T-cell (primary cell): ENCODE measurements around the gene EIF4E3. TPM values are rescaled to one million over a fixed set of nuclear protein-coding genes. Genes with fewer than 3 reads are reported as not detected.

Experiments used
- ATAC-seq, 4 experiments: fragments of 200-7000 bp in 3 of 4; fragments of 150-1000 bp in 1 of 4; cut with Tn5 transposase; replicated peaks in 1 of 4; 1 replicate in 3 of 4; 2 replicates in 1 of 4; pipeline ENCODE4 v1.10.0; 2021; ENCODE audit warnings: moderate library complexity in 3 of 4, mild to moderate bottlenecking in 2 of 4, moderate number of reproducible peaks in 1 of 4
- CTCF ChIA-PET, 2 donors: fragments of 300-600 bp; sonication (Branson Sonifier 250); formaldehyde crosslinking; loops; one replicate each; lab custom pipeline; 2022; ENCODE audit warnings: antibody characterized with exemption in 2 of 2; lab: Charles Lee
- POLR2A ChIA-PET, 2 donors: fragments of 300-600 bp; sonication (Branson Sonifier 250); formaldehyde crosslinking; loops; one replicate each; lab custom pipeline; 2022; ENCODE audit warnings: antibody characterized with exemption in 2 of 2; lab: Charles Lee
- DNase-seq, 35 experiments: peaks; one replicate each; pipeline versions ENCODE4 v3.0.0 to v3.0.0-alpha.2; 2013 to 2023
- H3K27ac ChIP-seq: one replicate; pipeline ENCODE4 v1.5.1; 2013; ENCODE audit warnings: low read length
- H3K27me3 ChIP-seq, 2 experiments: replicated peaks in 1 of 2; 1 replicate in 1 of 2; 2 replicates in 1 of 2; pipeline versions ENCODE4 v1.6.1 to v1.7.0; 2013; ENCODE audit warnings: low read length in 1 of 2, mixed read lengths in 1 of 2; ENCODE audit not compliant: control insufficient read depth in 2 of 2, insufficient read depth in 2 of 2; ENCODE audit errors: extremely low read depth in 1 of 2
- H3K36me3 ChIP-seq, 2 donors: 1 replicate in 1 of 2; 2 replicates in 1 of 2; pipeline versions ENCODE4 v1.6.1 to v1.7.0; 2013; ENCODE audit warnings: low read length in 1 of 2; ENCODE audit not compliant: control insufficient read depth in 2 of 2, insufficient read depth in 1 of 2; ENCODE audit errors: extremely low read depth in 1 of 2
- H3K4me1 ChIP-seq, 2 experiments: 1 replicate in 1 of 2; 2 replicates in 1 of 2; pipeline versions ENCODE4 v1.6.1 to v1.7.0; 2013; ENCODE audit warnings: low read length in 2 of 2, mixed read lengths in 1 of 2; ENCODE audit not compliant: insufficient read depth in 2 of 2, control insufficient read depth in 1 of 2; ENCODE audit errors: extremely low read depth in 1 of 2
- H3K4me3 ChIP-seq, 2 donors: 1 replicate in 1 of 2; 2 replicates in 1 of 2; pipeline versions ENCODE4 v1.5.1 to v1.7.0; 2013; ENCODE audit warnings: mild to moderate bottlenecking in 2 of 2, low read length in 1 of 2, moderate library complexity in 1 of 2; ENCODE audit not compliant: control insufficient read depth in 1 of 2; ENCODE audit errors: extremely low read depth in 1 of 2
- H3K9me3 ChIP-seq: 2 replicates; pipeline ENCODE4 v1.7.0; 2013
- H3K27ac Mint-ChIP-seq, 2 donors: one replicate each; pipeline ENCODE4 v1.8.0; 2020 to 2021; ENCODE audit warnings: mild to moderate bottlenecking in 2 of 2, mixed read lengths in 2 of 2
- H3K27me3 Mint-ChIP-seq, 2 donors: one replicate each; pipeline ENCODE4 v1.8.0; 2021 to 2022; ENCODE audit warnings: mixed read lengths in 2 of 2
- H3K36me3 Mint-ChIP-seq: one replicate; pipeline ENCODE4 v1.8.0; 2021; ENCODE audit warnings: mixed read lengths
- H3K4me1 Mint-ChIP-seq, 3 donors: one replicate each; pipeline ENCODE4 v1.8.0; 2020 to 2022; ENCODE audit warnings: mixed read lengths in 3 of 3, mild to moderate bottlenecking in 1 of 3
- H3K4me3 Mint-ChIP-seq, 3 donors: one replicate each; pipeline ENCODE4 v1.8.0; 2020 to 2022; ENCODE audit warnings: mild to moderate bottlenecking in 3 of 3, mixed read lengths in 3 of 3, moderate library complexity in 3 of 3
- H3K9me3 Mint-ChIP-seq, 3 donors: one replicate each; pipeline ENCODE4 v1.8.0; 2020 to 2022; ENCODE audit warnings: mixed read lengths in 3 of 3
- WGBS: methylation state at CpG from one replicate; pipeline ENCODE4 v1.1.5; 2013; ENCODE audit warnings: missing lambda C conversion rate; ENCODE audit not compliant: insufficient coverage; 5-methylcytosine and 5-hydroxymethylcytosine counted together
- total RNA-seq, 35 experiments: library from RNA in 6 of 35; stranded (reverse) in 6 of 35; fragments of 120-200 nt in 1 of 35; gene quantifications; one replicate each; pipeline versions ENCODE4 v1.2.1 to v1.2.4 and lab custom pipeline; 2013 to 2026

EIF4E3 gene
- total RNA-seq, 5 donors from 2014 or later (not counting 1 experiment from before 2014, with no cell fraction given) = 32.3 to 62.5 (median 58.6) TPM

GRCh38 chr3:71647751-71648150 is 77.5 kb downstream of the EIF4E3 start:
- POLR2A ChIA-PET = no interaction called here
- no peak for ATAC-seq
- Mint-ChIP-seq H3K4me1 (peaks cover 2 to 7% (median 2%) of the 10 kb centered on the region in 3 donors), H3K27ac (no peak overlapping the region), H3K27me3 (no peaks in the 10 kb centered on the region), H3K9me3 (no peaks in the 10 kb centered on the region), H3K4me3 (no peak overlapping the region), H3K36me3 (peaks cover 33% of the 10 kb centered on the region)
- H3K9me3 ChIP-seq = no peaks in the 10 kb centered on the region
- no peaks in the 10 kb centered on the region for H3K27me3 ChIP-seq
- no peaks in the 10 kb centered on the region for H3K4me1 ChIP-seq
- no peak for DNase-seq
- H3K36me3 ChIP-seq = no peaks in the 10 kb centered on the region
- H3K4me3 ChIP-seq = no peak overlapping the region
- H3K27ac ChIP-seq = no peak overlapping the region
- 100% methylated on average over 1 of the region's 3 CpGs for WGBS
- CTCF ChIA-PET = no interaction called here

- Mint-ChIP-seq H3K27me3 (no peaks in the 10 kb centered on the region), H3K4me3 (no peak overlapping the region), H3K4me1 (peaks cover 0 to 7% (median 0%) of the 10 kb centered on the region in 3 donors), H3K9me3 (no peaks in the 10 kb centered on the region), H3K36me3 (peaks cover 35% of the 10 kb centered on the region), H3K27ac (no peak overlapping the region)
- Histone ChIP-seq H3K36me3 (no peaks in the 10 kb centered on the region), H3K27me3 (no peaks in the 10 kb centered on the region), H3K4me3 (no peak overlapping the region), H3K9me3 (no peaks in the 10 kb centered on the region), H3K4me1 (no peaks in the 10 kb centered on the region), H3K27ac (no peak overlapping the region)
- no peak for DNase-seq
- ChIA-PET CTCF (no interaction called here), POLR2A (no interaction called here)
- no peak for ATAC-seq
Measured at GRCh38 chr3:71646971-71647370, 78.2 kb downstream of the EIF4E3 start.

GRCh38 chr3:71645140-71645539 is 80.1 kb downstream of the EIF4E3 start:
- no peaks in the 10 kb centered on the region for H3K4me1 ChIP-seq
- Mint-ChIP-seq H3K27me3 (no peaks in the 10 kb centered on the region), H3K4me3 (no peak overlapping the region), H3K36me3 (peaks cover 35% of the 10 kb centered on the region), H3K4me1 (peaks cover 0 to 7% (median 0%) of the 10 kb centered on the region in 3 donors), H3K27ac (no peak overlapping the region), H3K9me3 (no peaks in the 10 kb centered on the region)
- no peak for ATAC-seq
- peaks cover 0 to 4% of the 10 kb centered on the region in 2 donors for H3K36me3 ChIP-seq
- no peaks in the 10 kb centered on the region for H3K9me3 ChIP-seq
- POLR2A ChIA-PET = no interaction called here
- no peak for DNase-seq
- H3K27ac ChIP-seq = no peak overlapping the region
- CTCF ChIA-PET = no interaction called here
- no peak overlapping the region for H3K4me3 ChIP-seq
- 93% methylated on average over 3 of the region's 3 CpGs for WGBS
- no peaks in the 10 kb centered on the region for H3K27me3 ChIP-seq

- peaks cover 0 to 4% of the 10 kb centered on the region in 2 donors for H3K36me3 ChIP-seq
- Mint-ChIP-seq H3K9me3 (no peaks in the 10 kb centered on the region), H3K27me3 (no peaks in the 10 kb centered on the region), H3K4me3 (no peak overlapping the region), H3K27ac (no peak overlapping the region), H3K4me1 (peaks cover 0 to 7% (median 0%) of the 10 kb centered on the region in 3 donors), H3K36me3 (peaks cover 47% of the 10 kb centered on the region)
- no peak for ATAC-seq
- 92% methylated on average over 3 of the region's 4 CpGs for WGBS
- ChIA-PET POLR2A (no interaction called here), CTCF (no interaction called here)
- no peak overlapping the region for H3K4me3 ChIP-seq
- H3K4me1 ChIP-seq = no peaks in the 10 kb centered on the region
- no peak for DNase-seq
- H3K27ac ChIP-seq = no peak overlapping the region
- H3K27me3 ChIP-seq = no peaks in the 10 kb centered on the region
- H3K9me3 ChIP-seq = no peaks in the 10 kb centered on the region
Measured at GRCh38 chr3:71641674-71642073, 83.5 kb downstream of the EIF4E3 start.

GRCh38 chr3:71640331-71640983 is 84.7 kb downstream of the EIF4E3 start:
- Mint-ChIP-seq H3K9me3 (no peaks in the 10 kb centered on the region), H3K27ac (no peak overlapping the region), H3K27me3 (no peaks in the 10 kb centered on the region), H3K36me3 (peaks cover 43% of the 10 kb centered on the region), H3K4me1 (peaks cover 0 to 7% (median 0%) of the 10 kb centered on the region in 3 donors), H3K4me3 (no peak overlapping the region)
- Histone ChIP-seq H3K4me3 (no peak overlapping the region), H3K27me3 (no peaks in the 10 kb centered on the region), H3K36me3 (peaks cover 0 to 4% of the 10 kb centered on the region in 2 donors), H3K4me1 (no peaks in the 10 kb centered on the region), H3K9me3 (no peaks in the 10 kb centered on the region), H3K27ac (no peak overlapping the region)
- 96% methylated on average over 3 of the region's 9 CpGs for WGBS
- no peak for DNase-seq
- POLR2A ChIA-PET = no interaction called here
- CTCF ChIA-PET = no interaction called here
- no peak for ATAC-seq

- H3K4me1 Mint-ChIP-seq = no peaks in the 10 kb centered on the region
- CTCF ChIA-PET = interaction anchor here in 1 of 2 donors (0.7 kb wide), 1 partner anchor 756 kb away, joined by 4 read pairs; no protein-coding TSS in a partner anchor
- H3K4me3 ChIP-seq = no peak overlapping the region
- no peak overlapping the region for H3K4me3 Mint-ChIP-seq
- H3K27me3 ChIP-seq = no peaks in the 10 kb centered on the region
- H3K9me3 ChIP-seq = no peaks in the 10 kb centered on the region
- peaks cover 23% of the 10 kb centered on the region for H3K36me3 Mint-ChIP-seq
- H3K27ac Mint-ChIP-seq = no peak overlapping the region
- POLR2A ChIA-PET = no interaction called here
- ATAC-seq (no peak), DNase-seq (no peak)
- no peaks in the 10 kb centered on the region for H3K4me1 ChIP-seq
- H3K27me3 Mint-ChIP-seq = no peaks in the 10 kb centered on the region
- no peak overlapping the region for H3K27ac ChIP-seq
- H3K9me3 Mint-ChIP-seq = no peaks in the 10 kb centered on the region
- peaks cover 0 to 4% of the 10 kb centered on the region in 2 donors for H3K36me3 ChIP-seq
- 90% methylated on average over 7 of the region's 10 CpGs for WGBS
Measured at GRCh38 chr3:71636482-71636881, 88.7 kb downstream of the EIF4E3 start.
